Measurements from ENCODE around the gene BEND7.

GRCh38 chr10:13560597-13560996 is 31.8 kb upstream of the BEND7 start:
- no peak for TF ChIP-seq POLR2A (IDR thresholded peaks at IDR 0.05; ENCODE audit: low read length)
- no peak for TF ChIP-seq GATA1 (IDR thresholded peaks at IDR 0.05; ENCODE audit: low read depth, low read length)

Data from erythroblast (primary cell).